HepG2 (cell line): ENCODE results near the gene NPDC1. TPM values are rescaled to one million over a fixed set of nuclear protein-coding genes. Genes with fewer than 3 reads are reported as not detected.

Experiments
- ATAC-seq: fragments of 200-7000 bp; cut with Tn5 transposase; 3 replicates; pipeline ENCODE4 v1.9.1; 2020; ENCODE audit warnings: mild to moderate bottlenecking, moderate library complexity
- BruUV-seq: library from RNA; stranded (reverse); fragments of 400-500 nt; replicated peaks from 2 replicates; lab custom pipeline; 2021; lab: Mats Ljungman, UMichigan
- CTCF ChIA-PET: fragments of 300-600 bp; formaldehyde crosslinking; extraction: SDS; loops from one replicate; lab custom pipeline; 2021; ENCODE audit warnings: low total read pairs, inconsistent platforms, low intra/inter-chr PET ratio; lab: Yijun Ruan, JAX
- POLR2A ChIA-PET: fragments of 350-600 bp; sonication (Branson Sonifier 250); formaldehyde crosslinking; loops from one replicate; lab custom pipeline; 2020; ENCODE audit warnings: antibody characterized with exemption, inconsistent platforms; lab: Yijun Ruan, JAX
- DNase-seq: peaks from one replicate; pipeline ENCODE4 v3.0.0-alpha.2; 2015; ENCODE audit warnings: low spot score
- FAIRE-seq: peaks from 3 replicates; lab custom pipeline; 2011; peaks lifted over from hg19 to GRCh38; lab: Jason Lieb, UNC
- H2AFZ ChIP-seq: one replicate; pipeline ENCODE4 v1.6.1; 2011; ENCODE audit warnings: low read length, inconsistent platforms
- H3K27ac ChIP-seq: fragments of 300-600 bp; 3 replicates; pipeline ENCODE4 v1.8.0; 2011; ENCODE audit warnings: mixed run types, mild to moderate bottlenecking, mixed read lengths, low read length, inconsistent platforms; ENCODE audit not compliant: insufficient read depth; ENCODE audit errors: extremely low read length
- H3K27me3 ChIP-seq, 2 experiments: fragments of 200-600 bp in 1 of 2; 2 replicates in 1 of 2; 3 replicates in 1 of 2; pipeline versions ENCODE4 v1.6.0 to v1.8.0; 2011; ENCODE audit warnings: low read length in 2 of 2, mild to moderate bottlenecking in 2 of 2, moderate library complexity in 2 of 2, inconsistent platforms in 1 of 2; ENCODE audit not compliant: insufficient read depth in 2 of 2, control insufficient read depth in 1 of 2
- H3K36me3 ChIP-seq, 2 experiments: fragments of 200-600 bp in 1 of 2; replicated peaks in 1 of 2; 2 replicates in 1 of 2; 3 replicates in 1 of 2; pipeline versions ENCODE4 v1.5.1 to v1.8.0; 2011; ENCODE audit warnings: low read length in 2 of 2, inconsistent platforms in 1 of 2; ENCODE audit not compliant: insufficient read depth in 2 of 2, control insufficient read depth in 1 of 2
- H3K4me1 ChIP-seq: 2 replicates; pipeline ENCODE4 v1.5.1; 2012; ENCODE audit warnings: low read length, inconsistent platforms; ENCODE audit not compliant: insufficient read depth
- H3K4me2 ChIP-seq: 2 replicates; pipeline ENCODE4 v1.6.0; 2011; ENCODE audit warnings: low read depth, low read length, inconsistent platforms
- H3K4me3 ChIP-seq, 3 experiments: fragments of 200-600 bp in 1 of 3; sonication (generic), shearing (Covaris generic) in 1 of 3; replicated peaks in 1 of 3; 2 replicates each; pipeline ENCODE4 v1.5.1; 2011 to 2016; ENCODE audit warnings: low read length in 3 of 3, inconsistent platforms in 2 of 3, low read depth in 2 of 3, mild to moderate bottlenecking in 2 of 3, control low read depth in 1 of 3, mixed read lengths in 1 of 3; ENCODE audit not compliant: insufficient read depth in 1 of 3
- H3K79me2 ChIP-seq: one replicate; pipeline ENCODE4 v1.6.1; 2011; ENCODE audit warnings: low read length, inconsistent platforms; ENCODE audit not compliant: insufficient read depth
- H3K9ac ChIP-seq: 2 replicates; pipeline ENCODE4 v1.6.0; 2011; ENCODE audit warnings: mild to moderate bottlenecking, low read depth, low read length, inconsistent platforms; ENCODE audit not compliant: insufficient read depth
- H3K9me3 ChIP-seq: 2 replicates; pipeline ENCODE4 v1.5.1; 2012; ENCODE audit warnings: mild to moderate bottlenecking, low read length
- H4K20me1 ChIP-seq: 2 replicates; pipeline ENCODE4 v1.6.0; 2011; ENCODE audit warnings: inconsistent platforms, mild to moderate bottlenecking, low read length, moderate library complexity; ENCODE audit not compliant: insufficient read depth
- EED ChIP-seq: sonication (generic); formaldehyde crosslinking; IDR thresholded peaks from 2 replicates; pipeline ENCODE4 v1.5.0; 2020; ENCODE audit warnings: mild to moderate bottlenecking, missing genetic modification reagents
- ETV5 ChIP-seq: IDR thresholded peaks from 2 replicates; pipeline ENCODE4 v1.6.1; 2018; ENCODE audit warnings: missing biosample characterization, missing genetic modification reagents, inconsistent platforms, borderline replicate concordance
- HIC2 ChIP-seq: sonication (generic); formaldehyde crosslinking; IDR thresholded peaks from 2 replicates; pipeline ENCODE4 v1.9.0; 2022; ENCODE audit warnings: low read depth, missing genetic modification reagents
- IKZF1 ChIP-seq: fragments of 450-650 bp; IDR thresholded peaks from 2 replicates; pipeline ENCODE4 v1.7.1; 2016
- PRDM10 ChIP-seq: sonication (generic); formaldehyde crosslinking; IDR thresholded peaks from 2 replicates; pipeline ENCODE4 v1.4.0; 2020; ENCODE audit warnings: low read depth, missing genetic modification reagents
- SALL2 ChIP-seq: sonication (generic); formaldehyde crosslinking; IDR thresholded peaks from 2 replicates; pipeline ENCODE4 v1.8.1; 2023; ENCODE audit warnings: mild to moderate bottlenecking, missing genetic modification reagents, inconsistent platforms
- U2AF2 ChIP-seq: fragments of 200-400 bp; formaldehyde crosslinking; IDR thresholded peaks from 2 replicates; pipeline ENCODE4 v1.6.1; 2017; ENCODE audit warnings: low read depth, mild to moderate bottlenecking, low read length
- ZFY ChIP-seq: sonication (generic); formaldehyde crosslinking; IDR thresholded peaks from 2 replicates; pipeline ENCODE4 v1.4.0; 2020; ENCODE audit warnings: missing genetic modification reagents
- ZMYM3 ChIP-seq: sonication (generic); formaldehyde crosslinking; IDR thresholded peaks from 2 replicates; pipeline ENCODE4 v1.5.1; 2020; ENCODE audit warnings: mild to moderate bottlenecking, missing genetic modification reagents
- ZNF17 ChIP-seq: sonication (generic); formaldehyde crosslinking; IDR thresholded peaks from 2 replicates; pipeline ENCODE4 v1.5.0; 2020; ENCODE audit warnings: mild to moderate bottlenecking, missing genetic modification reagents
- ZNF205 ChIP-seq: IDR thresholded peaks from 2 replicates; pipeline ENCODE4 v1.6.1; 2018; ENCODE audit warnings: missing biosample characterization, missing genetic modification reagents
- ZNF335 ChIP-seq: sonication (generic); formaldehyde crosslinking; IDR thresholded peaks from 2 replicates; pipeline ENCODE4 v1.4.0; 2020; ENCODE audit warnings: missing genetic modification reagents
- ZNF776 ChIP-seq: sonication (generic); formaldehyde crosslinking; IDR thresholded peaks from 2 replicates; pipeline ENCODE4 v1.4.0; 2020; ENCODE audit warnings: mild to moderate bottlenecking, missing genetic modification reagents
- ZNF777 ChIP-seq: sonication (generic); formaldehyde crosslinking; IDR thresholded peaks from 2 replicates; pipeline ENCODE4 v1.4.0; 2020; ENCODE audit warnings: missing genetic modification reagents
- WGBS: methylation state at CpG from one replicate; pipeline ENCODE4 v1.1.6; 2017; ENCODE audit warnings: low lambda C conversion rate; 5-methylcytosine and 5-hydroxymethylcytosine counted together
- in situ Hi-C: cut with HindIII; loops from 2 replicates; pipeline ENCODE4 v1.10.0; 2017; ENCODE audit warnings: low pct_unique_long_range_greater_than_20kb; ENCODE audit not compliant: extremely low pct_ligation_motif_present
- intact Hi-C: fragments of 100-400 bp; cut with micrococcal nuclease; formaldehyde crosslinking; loops from one replicate; pipeline ENCODE4 v1.10.0; 2022; ENCODE audit not compliant: unreplicated experiment
- polyA plus RNA-seq, 8 experiments: library from polyadenylated mRNA; depleted of rRNA in 3 of 8; stranded (reverse) in 7 of 8; unstranded in 1 of 8; fragments of >200 nt; fragmentation: Illumina TruSeq in 4 of 8; extraction: Trizol in 4 of 8; gene quantifications; 2 replicates each; pipeline versions ENCODE4 v1.2.1 to v1.2.3, GENCODE V29; 2011 to 2016; ENCODE audit warnings: low read depth in 4 of 8, missing spikeins in 1 of 8, mixed read lengths in 1 of 8; ENCODE audit not compliant: insufficient read depth in 1 of 8
- total RNA-seq, 5 experiments: library from RNA; depleted of rRNA; stranded (reverse); fragments of >200 nt; fragmentation: Illumina TruSeq; extraction: Trizol; gene quantifications; 2 replicates each; pipeline ENCODE4 v1.2.3, GENCODE V29; 2016; ENCODE audit warnings: low read depth in 1 of 5
- TF ChIP-seq, protein P1 (sequence below): sonication (generic); formaldehyde crosslinking; IDR thresholded peaks from 2 replicates; pipeline ENCODE4 v1.4.0; 2020; ENCODE audit warnings: mild to moderate bottlenecking, missing genetic modification reagents

The NPDC1 gene
- total and polyA plus RNA-seq, 2 of the 13 experiments (the other 11 are each of a cell fraction or from before 2014, with no cell fraction given): 0.84 to 5.4 TPM

GRCh38 chr9:137019891-137020683, 25.9 kb downstream of the NPDC1 start:
- POLR2A ChIA-PET: no interaction called here
- H4K20me1 ChIP-seq: no peaks in the 10 kb centered on the region
- H3K79me2 ChIP-seq: no peaks in the 10 kb centered on the region
- H3K4me1 ChIP-seq: peaks cover 35% of the 10 kb centered on the region
- WGBS: 98% methylated on average over 8 of the region's 34 CpGs
- intact Hi-C loops: no loop called here
- H3K27ac ChIP-seq: no peak overlapping the region
- H3K36me3 ChIP-seq: peaks cover 1 to 2% of the 10 kb centered on the region in 2 experiments; a peak in 1 of 5 replicates
- FAIRE-seq (no peak), ATAC-seq (no peak), DNase-seq (no peak)
- H3K4me3 ChIP-seq: no peak overlapping the region
- H3K9ac ChIP-seq: no peak overlapping the region
- BruUV-seq: no TSS peak
- no peaks in the 10 kb centered on the region for H3K9me3 ChIP-seq
- CTCF ChIA-PET: no interaction called here
- in situ Hi-C loops: no loop called here
- no peaks in the 10 kb centered on the region for H3K27me3 ChIP-seq
- no peak overlapping the region for H3K4me2 ChIP-seq
- no peak overlapping the region for H2AFZ ChIP-seq
- TF ChIP-seq ZFY (CRISPR knock-in tag) (no peak), SALL2 (CRISPR knock-in tag) (no peak), ZNF17 (CRISPR knock-in tag) (no peak), ETV5 (no peak), ZNF777 (CRISPR knock-in tag) (no peak), ZNF205 (CRISPR knock-in tag) (no peak), ZNF335 (CRISPR knock-in tag) (no peak), IKZF1 (no peak), ZMYM3 (CRISPR knock-in tag) (no peak), HIC2 (CRISPR knock-in tag) (no peak), U2AF2 (no peak), PRDM10 (no peak), EED (CRISPR knock-in tag) (no peak), ZNF776 (CRISPR knock-in tag) (no peak)
- TF ChIP-seq, protein P1, sequence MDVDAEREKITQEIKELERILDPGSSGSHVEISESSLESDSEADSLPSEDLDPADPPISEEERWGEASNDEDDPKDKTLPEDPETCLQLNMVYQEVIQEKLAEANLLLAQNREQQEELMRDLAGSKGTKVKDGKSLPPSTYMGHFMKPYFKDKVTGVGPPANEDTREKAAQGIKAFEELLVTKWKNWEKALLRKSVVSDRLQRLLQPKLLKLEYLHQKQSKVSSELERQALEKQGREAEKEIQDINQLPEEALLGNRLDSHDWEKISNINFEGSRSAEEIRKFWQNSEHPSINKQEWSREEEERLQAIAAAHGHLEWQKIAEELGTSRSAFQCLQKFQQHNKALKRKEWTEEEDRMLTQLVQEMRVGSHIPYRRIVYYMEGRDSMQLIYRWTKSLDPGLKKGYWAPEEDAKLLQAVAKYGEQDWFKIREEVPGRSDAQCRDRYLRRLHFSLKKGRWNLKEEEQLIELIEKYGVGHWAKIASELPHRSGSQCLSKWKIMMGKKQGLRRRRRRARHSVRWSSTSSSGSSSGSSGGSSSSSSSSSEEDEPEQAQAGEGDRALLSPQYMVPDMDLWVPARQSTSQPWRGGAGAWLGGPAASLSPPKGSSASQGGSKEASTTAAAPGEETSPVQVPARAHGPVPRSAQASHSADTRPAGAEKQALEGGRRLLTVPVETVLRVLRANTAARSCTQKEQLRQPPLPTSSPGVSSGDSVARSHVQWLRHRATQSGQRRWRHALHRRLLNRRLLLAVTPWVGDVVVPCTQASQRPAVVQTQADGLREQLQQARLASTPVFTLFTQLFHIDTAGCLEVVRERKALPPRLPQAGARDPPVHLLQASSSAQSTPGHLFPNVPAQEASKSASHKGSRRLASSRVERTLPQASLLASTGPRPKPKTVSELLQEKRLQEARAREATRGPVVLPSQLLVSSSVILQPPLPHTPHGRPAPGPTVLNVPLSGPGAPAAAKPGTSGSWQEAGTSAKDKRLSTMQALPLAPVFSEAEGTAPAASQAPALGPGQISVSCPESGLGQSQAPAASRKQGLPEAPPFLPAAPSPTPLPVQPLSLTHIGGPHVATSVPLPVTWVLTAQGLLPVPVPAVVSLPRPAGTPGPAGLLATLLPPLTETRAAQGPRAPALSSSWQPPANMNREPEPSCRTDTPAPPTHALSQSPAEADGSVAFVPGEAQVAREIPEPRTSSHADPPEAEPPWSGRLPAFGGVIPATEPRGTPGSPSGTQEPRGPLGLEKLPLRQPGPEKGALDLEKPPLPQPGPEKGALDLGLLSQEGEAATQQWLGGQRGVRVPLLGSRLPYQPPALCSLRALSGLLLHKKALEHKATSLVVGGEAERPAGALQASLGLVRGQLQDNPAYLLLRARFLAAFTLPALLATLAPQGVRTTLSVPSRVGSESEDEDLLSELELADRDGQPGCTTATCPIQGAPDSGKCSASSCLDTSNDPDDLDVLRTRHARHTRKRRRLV (CRISPR knock-in tag): no peak
